ENCODE results near the gene ADD2.
"Not testable (repeated sequence)": the region's sequence is repeated elsewhere in the genome, so short reads cannot be mapped to it uniquely, and the experiment has no call there.

The ADD2 gene

DNA sequence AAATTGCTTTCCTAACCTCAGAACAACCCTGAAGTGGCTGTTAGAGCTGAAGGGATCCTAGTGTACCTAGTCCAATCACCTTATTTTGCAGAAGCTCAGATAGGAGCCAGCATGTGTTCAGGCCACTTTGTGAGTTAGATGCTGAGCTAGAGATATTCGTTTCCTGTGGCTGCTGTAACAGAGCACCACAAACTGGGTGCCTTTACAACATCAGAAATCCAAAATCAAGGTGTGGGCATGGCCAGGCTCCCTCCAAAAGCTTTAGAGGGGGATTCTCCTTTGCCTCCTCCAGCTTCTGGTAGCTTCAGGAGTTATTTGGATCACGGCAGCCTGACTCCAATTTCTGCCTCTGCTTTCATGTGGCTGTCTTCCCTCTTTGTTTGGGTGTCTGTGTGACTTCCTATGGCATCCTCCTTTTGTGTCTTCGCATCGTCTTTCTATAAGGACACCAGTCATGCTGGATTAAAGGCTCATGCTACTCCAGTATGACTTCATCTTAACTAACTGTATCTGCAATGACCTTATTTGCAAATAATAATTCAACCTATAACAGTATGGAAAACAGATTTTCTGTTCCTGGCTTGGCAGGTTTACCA lies 128.1 kb downstream of the ADD2 start:
- no peak for DNase-seq (ENCODE audit: low read depth)

DNA sequence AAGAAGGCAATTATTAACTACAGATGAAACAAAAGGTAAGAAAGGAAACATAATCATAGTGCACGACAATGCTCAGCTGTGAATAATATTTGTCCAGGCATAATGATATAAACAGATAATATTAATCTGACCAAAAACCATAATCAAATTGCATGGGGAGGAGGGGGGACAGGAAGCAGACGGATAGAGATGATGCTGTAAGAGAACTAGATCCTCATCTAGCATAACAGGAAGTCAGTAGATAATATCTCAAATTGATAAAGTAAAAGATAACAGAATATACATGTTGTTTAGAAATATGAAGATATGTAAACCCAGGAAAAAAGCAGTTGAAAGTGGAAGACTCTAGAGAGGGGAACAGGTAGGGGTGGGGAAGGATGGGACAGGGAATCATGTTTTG lies 129.4 kb downstream of the ADD2 start:
- no peak for DNase-seq (ENCODE audit: low read depth)

DNA sequence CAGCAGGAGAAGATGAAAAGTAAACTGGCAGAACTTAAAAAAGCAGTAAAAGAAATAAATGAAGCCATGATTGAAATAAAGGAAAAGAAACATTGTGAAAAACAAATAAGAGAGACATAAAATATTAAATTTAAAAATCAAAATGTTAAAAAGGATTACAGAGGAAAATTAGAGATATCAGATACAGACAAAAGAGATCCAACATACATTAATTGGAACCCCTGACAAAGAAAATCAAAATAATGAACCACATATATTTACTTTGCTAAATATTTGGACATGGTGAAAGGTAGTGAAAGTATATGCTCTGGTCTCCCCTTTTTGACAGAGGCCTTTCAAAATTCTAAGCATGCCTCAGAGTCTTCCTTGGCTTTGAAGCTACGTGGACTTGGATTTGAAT lies 134.5 kb downstream of the ADD2 start:
- no peak for DNase-seq (ENCODE audit: low read depth)

DNA sequence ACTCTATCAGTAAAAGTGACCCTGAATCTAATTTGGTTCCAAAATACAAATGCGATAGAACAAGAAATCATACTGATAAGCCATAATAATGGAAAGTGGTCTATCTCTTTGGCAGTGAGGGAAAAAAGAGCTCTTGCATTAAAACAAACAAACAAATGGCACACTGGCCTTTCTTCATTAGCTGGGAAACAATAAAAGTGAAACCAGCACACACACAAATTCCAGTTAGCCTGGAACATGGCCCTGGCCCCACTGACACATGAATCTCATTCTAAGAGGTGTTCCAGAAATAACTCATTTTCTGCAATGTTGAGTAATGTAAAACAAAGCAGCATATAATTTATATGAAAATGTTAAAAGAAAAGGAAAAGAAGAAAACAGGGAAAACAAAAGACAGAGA lies 135.0 kb downstream of the ADD2 start:
- DNase-seq (ENCODE audit: low read depth): no peak

DNA sequence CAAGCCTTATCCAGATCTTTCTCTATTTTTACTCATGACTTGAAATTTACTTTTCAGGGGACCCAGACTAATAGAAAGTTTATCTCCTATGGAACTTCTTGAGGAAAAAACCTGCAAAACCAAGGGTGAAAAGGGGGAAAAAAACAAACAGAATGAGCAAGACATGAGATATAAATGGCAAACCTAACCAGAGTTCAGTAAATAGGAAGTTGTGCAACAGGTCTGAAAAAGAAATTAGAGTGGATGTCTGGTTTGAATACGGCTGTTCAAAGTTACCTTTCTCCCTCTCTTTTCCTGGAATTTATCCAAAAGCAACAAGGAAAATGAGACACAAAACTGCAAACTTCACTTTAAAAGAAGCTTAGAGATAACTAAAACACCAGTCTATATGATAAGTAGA lies 135.6 kb downstream of the ADD2 start:
- DNase-seq (ENCODE audit: low read depth): no peak

DNA sequence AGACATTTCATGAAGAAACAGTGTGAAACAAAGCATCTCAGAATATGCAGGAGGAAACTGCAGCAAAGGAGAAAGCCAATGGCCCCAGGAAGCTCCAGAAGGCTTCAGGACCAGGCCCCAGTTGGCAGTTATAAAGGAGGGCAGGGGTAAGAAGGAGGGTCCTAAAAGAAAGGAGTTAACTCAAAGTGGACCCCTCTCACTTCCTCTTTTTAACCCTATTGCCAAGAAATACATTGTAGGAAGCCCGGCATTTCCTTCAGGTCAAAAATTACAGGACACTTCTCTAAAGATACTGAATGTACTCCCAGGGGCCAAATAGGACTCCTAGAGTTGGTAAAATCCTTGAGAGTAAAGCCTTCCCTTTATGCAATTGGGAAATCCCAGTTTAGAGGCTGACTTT lies 137.2 kb downstream of the ADD2 start:
- DNase-seq (ENCODE audit: low read depth): no peak

DNA sequence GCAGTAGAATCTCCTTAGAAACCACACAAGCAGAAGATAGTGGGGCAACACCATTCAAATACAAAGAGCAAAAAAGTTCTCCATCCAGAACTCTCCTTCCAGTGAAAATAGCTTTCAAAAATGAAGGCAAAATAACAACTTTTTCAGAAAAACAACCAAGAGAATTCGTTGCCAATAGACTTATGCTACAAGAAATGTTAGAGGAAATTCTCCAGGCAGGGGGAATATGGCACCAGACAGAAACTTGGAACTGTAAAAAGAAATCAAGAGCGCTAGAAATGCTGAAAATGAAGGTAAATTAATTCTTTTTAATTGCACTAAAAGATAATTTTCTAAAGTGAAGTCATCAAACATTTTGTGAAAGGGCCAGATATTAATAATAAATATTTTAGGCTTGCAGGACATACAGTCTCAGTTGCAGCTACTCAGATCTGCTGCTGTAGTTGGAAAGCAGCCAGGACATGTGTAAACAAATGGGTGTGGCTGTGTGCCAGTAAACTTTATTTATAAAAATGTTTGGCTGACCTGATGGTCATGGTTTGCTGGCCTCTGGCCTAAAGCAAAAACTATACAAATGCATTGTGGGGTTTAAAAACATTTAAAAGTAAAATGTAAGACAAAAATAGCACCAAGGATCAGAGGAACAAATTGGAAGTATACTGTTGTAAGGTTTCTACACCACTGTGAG lies 140.6 kb downstream of the ADD2 start:
- no peak for DNase-seq (ENCODE audit: low read depth)

DNA sequence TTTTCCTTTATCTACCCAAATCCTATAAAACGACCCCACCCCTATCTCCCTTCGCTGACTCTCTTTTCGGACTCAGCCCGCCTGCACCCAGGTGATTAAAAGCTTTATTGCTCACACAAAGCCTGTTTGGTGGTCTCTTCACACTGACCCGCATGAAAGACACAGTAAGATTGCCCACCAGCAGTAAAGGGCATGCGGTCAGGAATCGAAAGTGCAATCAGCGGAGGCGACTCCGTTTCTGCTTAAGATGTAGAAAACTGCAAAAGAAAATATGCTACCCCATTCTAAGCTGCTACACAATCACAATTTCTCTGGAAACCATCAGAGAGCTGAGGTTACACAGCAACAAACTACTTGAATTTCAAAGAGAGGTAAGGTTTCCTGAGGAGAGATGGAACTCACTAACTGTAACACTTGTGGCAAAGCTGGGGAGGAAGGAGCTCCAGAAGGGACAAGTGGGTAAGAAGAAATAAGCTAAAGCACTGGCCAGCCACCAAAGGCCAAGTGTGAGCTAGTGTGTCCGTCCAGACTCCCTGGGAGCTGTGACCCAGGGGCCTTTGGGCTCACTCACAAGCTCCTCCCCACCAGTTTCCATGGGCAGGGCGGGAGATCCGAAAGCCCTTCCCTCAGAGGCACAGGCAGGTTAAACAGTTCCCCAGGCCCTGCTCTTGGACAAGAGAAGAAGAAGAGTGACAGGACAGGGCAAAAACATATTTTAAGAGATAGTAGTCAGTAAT lies 141.6 kb downstream of the ADD2 start:
- DNase-seq (ENCODE audit: low read depth): no peak

DNA sequence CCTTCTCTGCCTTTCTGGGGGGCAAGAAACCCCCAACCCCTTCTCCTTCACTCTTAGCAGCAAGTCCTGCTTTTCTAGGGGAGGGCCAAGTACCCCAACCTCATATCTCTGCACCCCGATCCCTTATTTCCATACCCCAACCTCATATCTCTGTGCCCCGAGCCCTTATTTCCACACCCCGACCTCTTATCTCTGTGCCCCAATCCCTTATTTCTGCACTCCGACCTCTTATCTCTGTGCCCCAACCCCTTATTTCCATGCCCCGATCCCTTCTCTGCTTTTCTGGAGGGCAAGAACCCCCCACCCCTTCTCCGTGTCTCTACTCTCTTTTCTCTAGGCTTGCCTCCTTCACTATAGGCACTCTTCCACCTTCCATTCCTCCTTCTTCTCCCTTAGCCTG lies 146.5 kb downstream of the ADD2 start:
- not testable (repeated sequence) for DNase-seq (ENCODE audit: low read depth)

DNA sequence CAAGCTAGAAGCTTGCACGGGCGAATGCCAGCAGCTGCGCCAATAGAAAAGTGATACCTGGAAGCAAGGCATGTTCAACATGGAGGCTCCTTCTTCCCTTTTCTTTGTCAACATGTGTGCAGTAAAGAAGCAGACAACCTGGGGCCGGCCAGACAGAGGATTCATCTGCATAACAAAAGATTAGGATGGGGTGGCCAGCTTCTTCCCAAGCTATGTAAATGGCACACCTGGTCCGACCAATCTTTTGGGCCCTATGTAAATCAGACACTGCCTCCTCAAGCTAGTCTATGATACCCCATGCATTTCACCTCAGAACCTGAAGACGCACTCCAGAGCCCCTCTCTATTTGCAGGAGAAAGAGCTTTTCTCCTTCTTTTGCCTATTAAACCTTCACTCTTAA lies 148.0 kb downstream of the ADD2 start:
- DNase-seq (ENCODE audit: low read depth): no peak

DNA sequence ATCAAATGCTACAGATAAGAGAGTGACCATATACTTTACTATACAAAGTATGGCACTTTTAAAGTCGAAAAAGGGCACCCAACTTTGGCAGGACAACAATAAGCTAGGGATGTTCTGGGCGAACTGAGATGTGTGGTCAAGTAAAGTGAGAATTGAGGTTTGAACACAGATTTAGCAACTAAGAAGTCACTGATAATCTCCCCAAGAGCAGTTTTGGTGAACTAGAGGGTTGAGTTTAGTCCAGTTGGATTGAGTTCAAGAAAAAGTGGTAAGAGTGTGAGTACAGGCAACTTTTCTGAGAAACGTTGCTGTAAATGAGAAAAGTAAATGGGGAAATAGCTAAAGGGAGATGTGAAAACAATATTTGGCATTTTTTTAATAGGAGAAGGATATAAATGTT lies 148.8 kb downstream of the ADD2 start:
- DNase-seq (ENCODE audit: low read depth): no peak

DNA sequence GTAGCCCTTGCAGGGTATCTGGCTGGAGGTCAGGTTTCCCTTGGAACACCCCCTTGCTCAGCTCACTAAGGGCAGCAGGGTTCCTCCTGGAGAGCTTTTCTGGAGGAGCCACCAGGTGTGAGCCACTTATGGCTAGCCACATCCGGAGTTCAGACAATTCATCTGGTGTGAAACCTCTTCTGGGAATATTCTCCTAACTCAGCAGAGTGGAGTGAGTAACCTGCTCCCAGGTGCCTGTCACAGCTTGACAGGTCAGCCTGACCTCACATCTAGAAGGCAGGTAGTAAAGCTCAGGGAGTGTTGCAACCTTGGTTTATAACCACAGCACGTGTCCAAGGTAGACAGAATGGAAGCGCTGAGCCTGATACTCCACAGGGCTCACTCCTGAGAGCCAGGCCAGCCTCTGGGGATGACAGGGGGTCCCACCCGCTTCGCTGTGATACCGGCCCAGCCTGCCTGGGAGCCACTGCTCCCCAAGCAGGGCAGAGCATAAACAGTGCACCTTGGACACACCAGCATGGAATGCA lies 151.8 kb downstream of the ADD2 start:
- DNase-seq (ENCODE audit: low read depth): no peak

DNA sequence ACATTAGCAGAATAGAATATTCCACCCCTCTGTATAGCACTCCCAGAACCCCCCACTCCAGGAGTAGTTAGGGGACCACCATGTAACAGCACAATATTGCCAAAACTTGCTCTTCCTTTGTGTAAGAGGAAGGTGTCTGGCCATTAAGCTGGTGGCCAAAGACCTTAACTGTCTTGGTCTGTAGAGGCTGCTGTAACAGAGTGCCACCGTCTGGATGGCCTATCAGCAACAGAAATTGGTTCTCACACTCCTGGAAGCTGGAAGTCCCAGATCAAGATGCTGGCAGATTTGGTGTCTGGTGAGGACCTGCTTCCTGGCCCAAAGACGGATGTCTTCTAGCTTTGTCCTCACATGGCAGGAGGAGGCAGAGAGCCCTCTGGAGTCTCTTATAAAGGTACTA lies 152.8 kb downstream of the ADD2 start:
- DNase-seq (ENCODE audit: low read depth): no peak

DNA sequence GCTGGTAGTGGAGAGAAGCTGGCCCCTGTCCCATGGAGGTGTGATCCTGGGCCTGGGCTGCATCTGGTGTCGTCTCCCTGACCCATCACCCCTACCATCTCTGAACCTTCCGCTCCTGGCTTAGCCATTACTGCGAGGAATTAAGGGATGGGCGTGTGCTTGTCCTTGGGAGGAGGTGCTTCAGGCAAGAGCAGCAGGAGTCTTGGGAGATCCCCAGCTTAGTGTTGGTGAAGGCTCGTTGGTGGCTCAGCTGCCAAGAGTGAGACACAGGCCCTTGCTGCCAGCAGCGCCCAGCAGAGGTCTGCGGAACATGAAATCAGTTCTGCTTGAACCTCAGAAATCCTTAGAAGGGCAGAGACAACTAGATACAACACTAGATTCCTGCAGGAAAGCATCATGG lies 154.5 kb downstream of the ADD2 start:
- DNase-seq (ENCODE audit: low read depth): no peak

DNA sequence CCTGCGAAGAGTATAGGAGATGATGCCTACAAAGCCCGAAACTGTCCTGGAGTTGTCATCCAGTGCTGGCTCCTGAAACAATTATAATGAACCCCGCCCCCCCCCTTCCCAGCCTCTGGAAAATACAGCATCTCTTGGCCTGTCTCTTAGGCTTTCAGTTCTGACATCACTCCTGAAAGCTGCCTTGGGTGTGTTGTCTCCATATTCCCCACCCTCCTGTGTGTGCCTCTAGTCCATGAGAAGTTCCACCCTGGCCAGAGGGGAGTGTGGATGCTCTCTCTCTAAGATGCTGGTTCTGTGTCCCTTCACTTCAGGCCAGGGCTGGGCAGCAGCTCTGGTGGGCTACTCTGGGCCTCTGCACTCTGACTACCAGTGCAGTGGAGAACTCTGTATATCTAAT lies 155.4 kb downstream of the ADD2 start:
- DNase-seq (ENCODE audit: low read depth): no peak

DNA sequence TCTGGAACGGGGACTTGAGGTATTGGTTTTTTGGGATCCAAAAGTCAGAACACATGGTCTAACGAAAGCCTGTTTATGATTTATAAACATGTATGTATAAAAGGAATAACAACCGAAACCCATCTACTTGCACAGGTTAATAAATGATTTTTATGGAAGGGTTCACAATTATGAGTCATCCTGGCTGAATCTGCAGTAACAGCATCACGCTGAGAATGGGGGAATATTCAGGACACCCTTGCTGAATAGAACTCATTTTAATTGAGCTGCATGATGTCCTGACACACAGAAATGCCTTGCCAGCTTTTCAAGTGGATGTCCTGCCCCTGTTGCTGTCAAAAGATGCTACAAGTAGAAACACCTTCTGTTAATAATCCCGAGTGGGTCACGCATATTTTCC lies 159.6 kb downstream of the ADD2 start:
- DNase-seq (ENCODE audit: low read depth): no peak

DNA sequence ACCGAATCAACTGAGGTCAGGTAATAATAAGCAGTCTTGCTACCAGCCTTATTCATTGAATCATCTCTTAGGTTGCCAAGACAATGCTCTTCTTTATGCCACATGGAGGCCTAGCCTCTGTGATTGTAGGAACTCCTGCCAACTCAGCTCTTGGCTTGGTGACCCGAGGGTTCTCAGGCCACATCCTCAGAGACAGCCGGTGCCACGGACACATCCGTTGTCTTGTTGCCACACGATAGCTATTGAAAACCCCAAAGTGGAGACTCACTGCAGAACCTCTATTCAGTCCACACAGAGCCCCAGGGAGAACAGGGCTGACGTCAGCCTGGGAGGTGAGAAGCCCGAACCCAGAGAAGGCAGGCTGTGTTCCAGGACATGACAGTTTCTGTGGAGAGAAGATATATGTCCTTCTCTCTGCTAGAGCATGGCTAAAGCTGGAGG lies 160.9 kb downstream of the ADD2 start:
- no peak for DNase-seq (ENCODE audit: low read depth)
